GM11168 (cell line): ENCODE results near the gene PPM1H.
"Not testable (repeated sequence)": the region's sequence is repeated elsewhere in the genome, so short reads cannot be mapped to it uniquely, and the experiment has no call there.

Source experiments
- in situ Hi-C: fragments of 300-500 bp; cut with MboI; formaldehyde crosslinking; loops from one replicate; pipeline ENCODE4 v1.12.0; 2022; ENCODE audit warnings: low sequenced_read_pairs; ENCODE audit not compliant: unreplicated experiment

PPM1H gene

DNA sequence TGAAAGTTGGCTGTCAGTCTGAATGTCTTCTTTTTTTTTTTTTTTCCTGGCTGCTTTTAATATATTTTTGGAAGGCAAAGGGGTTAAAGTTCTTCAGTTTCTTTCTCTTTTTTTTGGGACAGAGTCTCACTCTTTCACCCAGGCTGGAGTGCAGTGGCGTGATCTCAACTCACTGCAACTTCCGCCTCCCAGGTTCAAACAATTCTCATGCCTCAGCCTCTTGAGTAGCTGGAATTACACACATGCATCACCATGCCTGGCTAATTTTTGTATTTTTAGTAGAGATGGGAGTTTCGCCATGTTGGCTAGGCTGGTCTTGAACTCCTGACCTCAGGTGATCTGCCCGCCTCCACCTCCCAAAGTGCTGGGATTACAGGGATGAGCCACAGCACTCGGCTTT, 270.0 kb downstream of the PPM1H start:
- in situ Hi-C loops, result not testable (repeated sequence)

DNA sequence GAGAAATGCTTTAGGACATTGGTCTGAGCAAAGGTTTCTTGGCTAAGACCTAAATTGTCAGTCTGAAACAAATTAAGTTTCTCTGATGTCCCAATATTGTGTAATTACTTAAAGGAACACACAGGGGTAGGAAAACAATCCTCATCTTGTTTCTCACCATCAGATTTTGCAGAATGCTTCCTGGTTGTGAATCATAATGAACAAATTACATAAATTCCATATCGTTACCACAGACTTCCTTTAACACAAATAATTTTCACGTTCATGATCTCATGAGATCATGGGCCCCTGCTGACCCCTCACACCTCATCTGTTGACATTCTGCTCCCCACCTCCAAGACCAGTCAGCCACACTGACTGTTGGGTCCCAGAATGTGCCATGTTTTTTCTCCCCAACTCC, 274.2 kb downstream of the PPM1H start:
- in situ Hi-C loops, result no loop called here

DNA sequence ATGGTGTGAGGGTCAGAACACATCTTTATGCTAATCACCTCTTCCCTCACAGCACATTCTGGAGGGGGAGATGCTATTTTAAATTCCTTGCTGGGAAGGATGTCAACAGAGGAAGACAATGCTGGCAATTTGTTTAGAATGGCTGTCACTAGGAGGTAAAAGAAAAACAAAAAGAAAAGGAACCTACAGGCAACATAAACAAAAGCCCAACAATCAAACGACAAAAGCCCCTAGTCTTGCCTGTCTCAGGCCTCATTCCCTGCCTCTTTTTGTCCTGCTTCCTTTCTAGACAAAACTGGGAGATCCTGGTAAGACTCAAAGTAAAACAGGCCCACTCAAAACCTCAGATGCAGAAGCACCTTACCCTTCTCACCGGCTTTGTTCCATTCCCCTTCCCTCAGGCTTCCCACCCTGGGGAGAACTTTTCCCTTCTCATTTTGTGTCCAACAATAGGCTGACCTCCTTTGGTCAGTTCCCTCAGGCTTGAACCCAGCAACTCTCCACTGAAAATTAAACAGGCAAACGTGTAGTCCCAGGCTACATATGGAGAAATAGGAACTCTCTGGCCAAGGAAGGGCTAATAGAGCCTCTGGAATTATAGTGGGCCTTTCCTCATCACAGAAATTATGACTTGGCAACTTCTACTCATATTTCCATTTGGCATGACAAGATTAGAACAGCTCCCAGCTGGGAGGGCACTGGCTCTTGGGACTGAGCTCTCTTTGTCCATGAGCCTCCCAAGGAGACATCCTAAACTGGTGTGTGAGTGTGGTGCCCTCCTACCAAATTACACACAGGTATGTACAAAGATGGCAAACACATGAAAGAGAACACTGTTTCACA, 275.3 kb downstream of the PPM1H start:
- in situ Hi-C loops, result no loop called here

DNA sequence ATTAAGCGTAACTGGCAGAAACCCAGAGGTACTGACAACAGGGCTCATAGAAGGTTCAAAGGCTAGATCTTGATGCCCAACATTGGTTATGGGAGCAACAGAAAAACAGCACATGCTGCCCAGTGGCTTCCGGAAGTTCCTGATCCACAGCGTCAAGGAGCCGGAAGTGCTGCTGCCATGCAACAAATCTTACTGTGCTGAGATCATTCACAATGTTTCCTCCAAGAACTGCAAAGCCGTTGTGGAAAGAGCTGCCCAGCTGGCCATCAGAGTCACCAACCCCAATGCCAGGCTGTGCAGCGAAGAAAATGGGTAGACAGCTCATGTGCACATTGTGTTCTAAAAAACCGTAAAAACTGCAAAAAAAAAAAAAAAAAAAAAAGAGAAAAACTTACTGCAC, 276.0 kb downstream of the PPM1H start:
- in situ Hi-C loops, result no loop called here

DNA sequence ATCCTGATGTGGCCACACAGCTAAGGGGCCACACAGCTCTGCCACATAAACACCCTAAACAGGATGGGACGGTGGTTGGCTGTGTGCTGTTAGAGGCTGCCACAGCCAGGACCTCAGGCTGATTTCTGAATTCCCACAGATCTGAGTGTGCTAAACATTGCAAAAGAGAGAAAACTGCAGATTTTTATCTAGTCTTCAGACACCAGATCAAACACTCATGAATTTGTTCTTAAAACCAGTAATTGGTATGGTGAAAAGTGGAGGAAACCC, 277.7 kb downstream of the PPM1H start:
- in situ Hi-C loops, result no loop called here

DNA sequence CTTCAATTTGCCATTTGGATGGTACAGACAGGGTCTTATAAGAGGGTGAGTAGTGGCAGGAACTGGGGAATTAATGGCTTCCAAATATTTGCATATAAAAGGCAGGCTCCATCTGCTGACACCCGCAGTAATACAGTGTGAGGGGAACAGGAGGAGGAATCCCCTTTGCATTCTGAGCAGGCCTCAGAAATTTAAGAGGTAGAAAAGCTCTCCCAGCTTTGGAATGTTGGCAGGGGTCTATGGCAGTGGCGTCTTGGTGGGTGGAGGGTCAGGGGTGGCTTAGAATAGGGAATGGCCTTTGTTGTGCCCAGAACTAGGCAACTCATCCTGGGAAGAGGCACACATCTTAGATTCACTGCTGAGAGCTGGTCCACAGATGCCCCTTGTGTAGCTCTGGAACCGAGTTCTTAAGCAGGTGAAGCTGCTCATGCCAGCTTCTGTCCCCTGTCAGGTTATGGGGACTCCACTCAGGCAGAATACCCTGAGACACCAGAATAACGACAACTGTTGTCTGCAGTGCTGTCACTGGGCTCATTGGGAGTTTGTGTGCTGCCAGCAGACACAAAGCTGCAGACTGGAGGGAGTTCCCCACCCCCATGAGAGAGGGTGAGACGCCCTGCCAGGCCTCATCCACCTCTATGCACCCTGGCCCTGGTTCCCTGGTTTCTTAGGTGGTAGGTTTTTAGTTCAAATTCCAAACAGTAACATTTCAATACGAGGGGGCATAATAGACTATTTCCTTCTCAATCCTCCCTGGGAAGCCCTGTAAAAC, 278.2 kb downstream of the PPM1H start:
- in situ Hi-C loops, result no loop called here

DNA sequence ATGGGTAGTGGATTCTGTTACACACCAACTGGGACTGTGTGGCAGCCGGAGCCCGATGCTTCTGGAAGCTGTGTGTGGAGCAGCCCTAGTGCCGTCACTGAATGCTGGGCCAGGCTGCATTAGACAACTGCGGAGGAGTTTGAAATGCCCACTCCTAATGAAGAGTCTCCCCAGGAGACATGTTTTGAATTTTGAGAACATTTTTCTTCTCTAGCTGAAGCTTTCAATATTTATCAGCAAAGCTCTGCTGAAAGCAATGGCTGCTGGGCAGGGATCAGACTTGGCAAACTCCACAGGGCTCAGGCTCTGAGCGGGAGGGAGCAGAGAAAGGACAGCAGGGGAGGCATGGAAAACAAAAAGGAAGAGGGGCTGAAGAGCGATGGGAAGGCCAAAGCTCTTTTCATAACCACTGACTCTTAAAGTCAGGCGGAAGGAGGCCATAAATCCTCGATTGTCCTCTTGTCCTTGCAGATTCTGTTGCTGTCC, 279.2 kb downstream of the PPM1H start:
- in situ Hi-C loops, result no loop called here

DNA sequence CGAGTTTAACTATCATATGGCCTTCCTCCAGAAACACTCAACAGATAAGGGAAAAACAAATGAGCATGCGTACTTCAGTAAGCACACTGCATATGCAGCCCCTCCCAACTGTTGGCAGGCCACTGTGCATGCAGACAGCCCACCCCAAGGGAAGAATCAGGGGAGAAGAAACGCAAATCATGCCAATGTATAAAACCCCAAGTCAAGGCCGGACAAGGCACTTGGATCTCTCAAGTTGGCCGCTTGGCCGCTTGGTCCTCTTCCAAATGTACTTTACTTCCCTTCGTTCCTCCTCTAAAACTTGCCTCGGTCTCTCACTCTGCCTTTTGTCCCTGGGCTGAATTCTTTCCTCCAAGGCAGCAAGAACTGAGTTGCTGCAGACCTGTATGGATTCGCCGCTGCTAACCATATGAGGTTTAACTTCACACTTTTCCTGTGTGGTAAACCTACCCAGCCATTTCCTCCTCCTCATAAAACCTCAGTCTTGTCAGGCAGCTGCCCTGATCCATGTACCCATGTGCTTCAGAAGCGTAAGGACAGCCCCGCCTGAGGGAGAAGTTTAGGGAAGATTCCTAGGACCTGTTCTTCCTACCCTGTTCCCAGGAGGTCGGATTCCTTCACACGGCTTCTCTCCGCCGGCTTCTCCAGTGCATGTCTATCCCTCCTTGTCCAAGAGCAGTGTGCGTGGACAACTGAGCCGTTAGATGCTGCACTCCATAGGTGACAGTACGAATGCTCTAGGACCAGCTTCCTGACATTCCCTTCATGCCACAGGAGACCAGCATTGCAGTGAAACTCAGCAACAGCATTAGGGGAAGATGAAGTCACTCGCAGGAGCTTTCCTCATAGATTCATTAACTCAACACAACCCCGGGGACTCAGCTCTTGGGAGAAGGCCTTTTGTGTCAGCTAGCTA, 280.4 kb downstream of the PPM1H start:
- in situ Hi-C loops, result no loop called here

DNA sequence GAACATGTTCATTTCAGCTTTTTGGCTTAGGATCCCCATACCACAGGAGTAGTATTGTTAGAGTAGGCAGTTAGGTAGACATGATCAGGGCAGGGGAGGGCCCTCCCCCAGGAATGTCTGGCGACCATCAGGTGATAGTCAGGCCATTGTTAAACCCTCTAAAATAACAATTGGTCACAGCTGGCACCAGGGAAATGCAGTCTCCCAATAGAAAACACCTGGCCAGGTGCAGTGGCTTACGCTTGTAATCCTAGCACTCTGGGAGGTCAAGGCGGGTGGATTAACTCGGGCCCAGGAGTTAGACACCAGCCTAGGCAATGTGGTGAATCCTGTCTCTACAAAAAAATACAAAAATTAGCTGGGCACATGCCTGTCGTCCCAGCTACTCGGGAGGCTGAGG, 281.2 kb downstream of the PPM1H start:
- in situ Hi-C loops, result no loop called here

DNA sequence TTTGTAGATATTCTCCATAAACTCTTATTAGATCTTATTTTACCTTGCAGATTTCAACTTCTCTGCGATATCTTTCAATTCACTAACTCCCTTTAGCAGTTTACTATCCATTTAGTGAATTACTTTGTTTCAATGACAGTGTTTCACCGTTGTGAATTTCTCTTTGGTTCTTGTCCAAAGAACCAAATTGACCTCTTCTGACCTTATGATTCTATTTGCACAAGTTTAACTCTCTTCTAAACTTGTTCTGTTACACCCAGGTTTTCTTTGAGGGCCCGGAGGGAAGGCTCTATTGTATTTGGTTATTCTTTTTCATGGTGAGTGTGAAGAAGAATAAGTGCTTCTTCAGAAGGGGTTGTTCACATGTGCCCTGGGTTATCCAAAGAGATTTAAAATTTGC, 281.6 kb downstream of the PPM1H start:
- in situ Hi-C loops, result no loop called here

DNA sequence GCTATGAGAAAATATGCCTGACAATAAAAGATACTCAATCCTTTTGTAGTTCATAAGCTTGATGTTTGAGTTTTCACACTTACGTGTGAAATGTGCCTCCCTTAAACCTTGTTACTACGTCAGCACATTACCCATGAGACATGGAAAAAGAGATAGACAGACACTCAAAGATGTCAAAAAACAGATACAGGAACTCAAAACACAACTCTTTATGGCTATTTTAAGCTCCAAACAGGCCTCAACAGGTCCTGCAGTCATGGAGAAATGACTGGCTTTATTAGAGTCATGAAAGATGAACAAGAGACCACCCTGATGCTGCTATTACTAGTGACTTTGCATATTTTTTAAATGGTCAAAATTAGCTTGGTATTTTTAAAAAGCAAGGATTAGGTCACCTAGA, 283.8 kb downstream of the PPM1H start:
- in situ Hi-C loops, result no loop called here

DNA sequence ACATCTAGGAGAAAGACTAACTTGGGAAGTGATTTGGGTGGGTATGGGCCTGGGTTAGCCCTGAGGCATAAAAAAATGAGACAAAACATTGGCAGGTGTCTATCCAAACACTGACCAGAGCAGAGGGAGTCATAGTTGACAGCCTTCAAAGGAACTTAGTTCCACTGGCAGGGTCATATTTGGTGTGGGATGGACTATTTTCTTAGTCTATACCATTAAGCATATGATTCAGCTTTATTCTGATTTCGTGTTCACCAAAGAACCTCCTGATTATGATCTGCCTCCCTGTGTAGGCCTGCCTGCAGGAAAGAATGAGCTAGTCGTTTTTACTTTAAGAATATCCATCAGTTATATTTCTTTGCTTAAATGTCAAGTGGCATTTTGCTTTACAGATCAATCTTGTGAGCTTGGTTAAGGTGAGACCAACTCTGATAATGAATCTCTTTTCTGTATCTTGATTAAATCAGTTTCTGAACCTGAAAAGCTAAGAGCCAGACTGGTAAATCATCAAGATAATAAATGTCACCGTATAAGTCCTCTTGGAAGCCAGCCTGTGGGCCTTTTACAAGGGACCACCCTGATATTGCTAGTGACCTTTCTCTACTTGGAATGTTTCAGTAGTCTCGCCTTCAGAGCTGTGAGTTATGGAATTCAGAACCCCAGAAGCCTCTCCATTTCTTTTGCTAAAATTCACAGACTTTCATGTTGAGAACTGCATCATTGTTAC, 285.4 kb downstream of the PPM1H start:
- in situ Hi-C loops, result no loop called here

DNA sequence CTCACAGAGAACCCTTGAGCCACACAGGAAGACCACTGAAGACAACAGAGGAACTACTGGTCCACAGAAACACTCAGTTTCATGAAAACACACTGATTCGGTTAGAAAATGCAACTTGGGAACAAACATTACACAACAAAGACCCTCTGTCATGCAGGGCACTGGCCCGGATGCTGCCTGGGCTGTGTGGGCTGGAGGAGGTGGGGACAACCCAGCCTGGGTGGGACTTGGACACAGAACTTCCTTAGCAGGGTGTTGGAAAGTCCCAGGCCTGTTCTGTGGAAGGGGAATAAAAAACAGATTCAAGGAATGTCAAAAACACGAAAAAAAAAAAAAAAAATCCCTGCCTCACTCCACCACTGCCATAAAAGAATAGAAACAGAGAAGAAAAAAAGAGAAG, 287.4 kb downstream of the PPM1H start:
- in situ Hi-C loops, result no loop called here

DNA sequence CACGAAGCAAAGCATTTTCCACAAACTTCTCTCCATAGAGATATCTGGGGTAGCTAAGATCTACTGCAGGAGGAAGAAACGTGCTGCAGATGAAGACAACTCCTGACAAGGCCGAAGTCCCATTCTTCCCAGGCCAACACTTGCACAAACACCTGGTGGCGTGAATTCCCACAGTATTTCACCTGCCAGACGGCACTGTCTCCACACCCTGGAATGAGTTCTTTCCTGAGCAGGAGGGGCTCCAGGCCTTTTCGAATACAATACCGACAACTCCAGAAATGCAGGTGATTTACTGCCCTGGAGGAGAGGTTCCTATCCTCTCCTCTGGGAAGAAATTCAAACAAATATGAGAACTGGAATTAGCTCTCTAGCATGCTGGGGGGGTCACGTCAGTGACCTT, 288.4 kb downstream of the PPM1H start:
- in situ Hi-C loops, result no loop called here

DNA sequence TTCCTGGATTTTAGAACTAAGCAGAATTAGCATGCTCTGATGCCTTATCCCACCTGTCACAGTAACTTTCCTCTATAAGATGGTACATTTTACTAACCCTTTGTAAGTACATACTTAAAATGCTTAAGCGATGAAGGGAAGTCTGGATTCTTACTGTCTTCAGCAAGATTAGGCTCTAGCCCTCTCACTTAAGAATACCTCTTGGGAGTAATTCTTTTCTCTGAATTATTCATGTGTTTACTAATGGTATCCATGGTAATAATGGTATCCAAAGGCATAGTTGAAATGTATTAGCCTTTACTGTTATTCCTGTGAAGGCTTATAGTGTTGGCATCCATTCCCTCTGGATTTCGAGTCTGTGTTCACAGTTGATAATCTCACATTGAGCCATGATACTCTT, 291.5 kb downstream of the PPM1H start:
- in situ Hi-C loops, result no loop called here

DNA sequence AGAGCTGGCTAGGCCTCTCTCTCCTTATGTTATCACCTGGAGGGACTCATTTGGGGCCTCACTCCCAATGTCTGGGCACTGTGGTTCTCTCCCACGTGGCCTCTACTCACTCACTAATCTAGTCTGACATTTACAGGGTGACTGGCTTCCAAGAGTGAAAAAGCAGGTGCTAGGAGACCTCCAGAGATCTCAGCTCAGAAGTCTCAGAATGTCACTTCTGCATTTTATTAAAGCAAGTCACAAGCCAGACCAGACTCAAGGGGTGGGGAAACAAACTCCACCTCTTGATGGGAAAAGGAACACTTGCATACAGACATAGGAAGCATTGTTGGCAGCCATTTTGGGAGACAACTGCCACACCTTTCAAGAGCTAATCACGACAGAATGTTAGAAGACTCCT, 292.5 kb downstream of the PPM1H start:
- in situ Hi-C loops, result no loop called here

DNA sequence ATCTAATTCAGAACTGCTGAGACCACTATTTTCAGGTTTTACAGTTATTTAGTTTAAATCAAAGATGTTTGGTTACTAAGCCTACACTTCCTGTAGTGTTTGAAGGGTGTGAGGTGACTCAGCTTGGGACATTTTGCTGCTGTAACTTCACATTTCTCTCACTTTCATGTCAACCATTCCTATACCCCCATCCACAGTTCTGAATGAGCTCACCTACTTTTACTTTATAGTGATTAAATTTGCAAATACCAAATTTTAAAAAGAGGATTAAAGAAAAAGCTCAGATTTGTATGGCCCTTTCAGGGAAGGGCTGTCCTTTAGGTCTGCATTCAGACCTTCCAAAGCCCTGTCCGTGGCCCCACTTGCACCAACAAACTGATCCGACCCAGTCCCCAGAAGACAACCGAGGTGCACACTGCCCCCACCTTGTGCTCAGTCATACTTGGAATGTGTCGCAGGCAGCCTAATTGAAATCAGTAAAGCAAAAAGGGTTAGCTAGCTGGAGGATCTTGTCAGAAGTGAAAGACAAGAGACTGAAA, 294.0 kb downstream of the PPM1H start:
- in situ Hi-C loops, result no loop called here

DNA sequence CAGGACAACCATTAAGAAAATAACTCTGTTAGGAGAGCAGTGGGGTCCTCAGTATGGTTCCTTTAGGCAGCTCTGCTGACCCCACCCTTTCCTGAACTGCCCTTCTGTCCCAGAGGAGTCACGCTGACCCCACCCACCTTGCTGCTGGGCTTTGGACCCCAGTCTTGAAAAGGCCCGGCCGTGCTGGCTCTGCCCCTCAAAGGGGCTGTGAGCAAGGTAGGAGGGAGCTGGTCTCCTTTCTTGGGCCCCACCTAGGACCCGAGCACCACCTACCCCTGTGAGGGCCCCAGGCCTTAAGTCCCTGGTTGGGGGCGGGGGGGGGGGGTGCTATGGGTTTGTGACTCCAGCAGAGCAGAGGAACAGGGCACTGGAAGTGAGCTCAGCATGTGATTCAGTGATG, 297.3 kb downstream of the PPM1H start:
- in situ Hi-C loops, result no loop called here

DNA sequence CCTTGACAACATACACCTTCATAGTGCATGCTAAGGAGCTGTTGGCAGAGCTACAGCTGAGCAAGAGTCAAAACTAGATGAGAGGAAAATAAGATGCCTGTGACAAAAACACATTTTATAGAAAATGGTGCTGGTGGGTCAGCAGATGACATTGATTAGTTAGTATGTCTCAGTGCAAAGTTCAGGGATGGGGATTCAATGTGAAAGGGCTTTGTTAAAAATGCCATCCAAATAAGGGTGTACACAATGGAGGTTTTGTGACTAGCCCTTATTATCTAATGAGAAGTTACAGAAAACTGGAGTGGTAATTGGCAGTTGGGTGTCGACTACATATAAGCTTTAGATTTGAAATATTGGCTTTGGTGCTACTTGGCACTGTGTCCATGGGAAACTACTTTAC, 299.3 kb downstream of the PPM1H start:
- in situ Hi-C loops, result no loop called here

DNA sequence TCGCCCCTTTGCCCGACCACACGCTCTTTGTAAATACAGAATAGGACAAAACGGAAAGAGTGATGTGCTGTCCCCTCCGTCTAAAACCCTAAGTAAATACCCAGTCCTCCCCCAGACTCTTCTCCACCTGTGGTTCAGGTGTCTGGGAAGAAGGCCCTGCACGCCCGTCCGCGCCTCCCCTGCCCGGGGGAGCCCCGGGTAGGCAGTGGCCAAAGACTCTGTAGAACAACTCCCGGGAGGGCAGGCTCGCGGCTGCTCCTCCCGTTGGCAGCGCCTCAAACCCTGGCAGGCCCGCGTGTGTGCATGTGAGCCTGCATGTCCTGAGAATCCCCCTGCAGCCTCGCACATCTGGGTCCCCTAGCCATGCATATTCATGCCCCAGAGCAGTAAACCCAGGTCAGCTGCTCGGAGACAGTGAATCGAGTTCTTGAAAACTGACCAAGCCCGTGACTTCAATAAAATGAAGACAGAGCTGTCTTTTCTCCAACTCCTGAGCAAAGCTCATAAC, 302.5 kb downstream of the PPM1H start:
- in situ Hi-C loops, result no loop called here
